NCI-H2029 (cell line): ENCODE results near the gene AKAP9.
"Not testable (repeated sequence)": the region's sequence is repeated elsewhere in the genome, so short reads cannot be mapped to it uniquely, and the experiment has no call there.

Experiments
- DNase-seq: peaks from one replicate; lab custom pipeline; 2025; lab: John Stamatoyannopoulos, UW

Gene AKAP9

GRCh38 chr7:91946549-91946948 lies 5.9 kb downstream of the AKAP9 start:
- DNase-seq: no peak

GRCh38 chr7:91947948-91948347 lies 7.3 kb downstream of the AKAP9 start:
- no peak for DNase-seq

- no peak for DNase-seq
These were observed 8.8 kb downstream of the AKAP9 start for GRCh38 chr7:91949221-91950009.

GRCh38 chr7:91953618-91954017 lies 13.0 kb downstream of the AKAP9 start:
- DNase-seq: no peak

- not testable (repeated sequence) for DNase-seq
These were observed 15.8 kb downstream of the AKAP9 start for GRCh38 chr7:91956464-91956863.

GRCh38 chr7:91957232-91957631 lies 16.6 kb downstream of the AKAP9 start:
- DNase-seq: no peak

GRCh38 chr7:91957823-91958222 lies 17.2 kb downstream of the AKAP9 start:
- no peak for DNase-seq

- no peak for DNase-seq
These were observed 18.4 kb downstream of the AKAP9 start for GRCh38 chr7:91959023-91959422.

GRCh38 chr7:91961816-91962215 lies 21.2 kb downstream of the AKAP9 start:
- DNase-seq: no peak

GRCh38 chr7:91962419-91962818 lies 21.8 kb downstream of the AKAP9 start:
- DNase-seq: no peak

GRCh38 chr7:91967513-91967912 lies 26.9 kb downstream of the AKAP9 start:
- not testable (repeated sequence) for DNase-seq

GRCh38 chr7:91973639-91974038 lies 33.0 kb downstream of the AKAP9 start:
- DNase-seq: no peak

- DNase-seq: no peak
These were observed 33.4 kb downstream of the AKAP9 start for GRCh38 chr7:91974066-91974465.

GRCh38 chr7:91976743-91977142 lies 36.1 kb downstream of the AKAP9 start:
- DNase-seq: no peak

- no peak for DNase-seq
These were observed 38.9 kb downstream of the AKAP9 start for GRCh38 chr7:91979590-91979989.

GRCh38 chr7:91982352-91982751 lies 41.7 kb downstream of the AKAP9 start:
- DNase-seq: not testable (repeated sequence)

GRCh38 chr7:91988213-91988612 lies 47.6 kb downstream of the AKAP9 start:
- DNase-seq: no peak

- DNase-seq: no peak
These were observed 53.3 kb downstream of the AKAP9 start for GRCh38 chr7:91993976-91994375.

- DNase-seq: no peak
These were observed 54.9 kb downstream of the AKAP9 start for GRCh38 chr7:91995391-91996105.

- DNase-seq: no peak
These were observed 59.2 kb downstream of the AKAP9 start for GRCh38 chr7:91999631-92000565.

- DNase-seq: no peak
These were observed 62.1 kb downstream of the AKAP9 start for GRCh38 chr7:92002720-92003119.

- DNase-seq: no peak
These were observed 65.4 kb downstream of the AKAP9 start for GRCh38 chr7:92006046-92006445.
